IMR-90 (cell line): ENCODE data around the gene KIAA0232. TPM values are rescaled to one million over a fixed set of nuclear protein-coding genes. Genes with fewer than 3 reads are reported as not detected.

Experiments used
- ATAC-seq: fragments of 200-7000 bp; cut with Tn5 transposase; 2 replicates; pipeline ENCODE4 v1.9.1; 2020; ENCODE audit warnings: low read depth, mild to moderate bottlenecking, moderate library complexity
- BruUV-seq: library from RNA; stranded (reverse); fragments of 400-500 nt; replicated peaks from 2 replicates; lab custom pipeline; 2021; lab: Mats Ljungman, UMichigan
- CTCF ChIA-PET: fragments of 300-600 bp; formaldehyde crosslinking; extraction: SDS; loops from one replicate; lab custom pipeline; 2021; ENCODE audit warnings: antibody characterized with exemption; lab: Yijun Ruan, JAX
- POLR2A ChIA-PET: fragments of 300-600 bp; sonication (Branson Sonifier 250); formaldehyde crosslinking; loops from one replicate; lab custom pipeline; 2022; ENCODE audit warnings: antibody characterized with exemption; ENCODE audit not compliant: unreplicated experiment; lab: Charles Lee
- DNase-seq: peaks from one replicate; pipeline ENCODE4 v3.0.0; 2013
- H2AFZ ChIP-seq: replicated peaks from 2 replicates; pipeline ENCODE3; 2013; ENCODE audit warnings: low read length, mild to moderate bottlenecking; ENCODE audit not compliant: poor library complexity
- H2AK5ac ChIP-seq: 2 replicates; pipeline ENCODE4 v1.6.1; 2013; ENCODE audit warnings: low read depth, low read length, inconsistent platforms
- H2AK9ac ChIP-seq: replicated peaks from 2 replicates; pipeline ENCODE3; 2013; ENCODE audit warnings: mild to moderate bottlenecking, low read depth, low read length, moderate library complexity; ENCODE audit not compliant: poor library complexity
- H2BK120ac ChIP-seq: 2 replicates; pipeline ENCODE4 v1.6.1; 2013; ENCODE audit warnings: low read depth, low read length, inconsistent platforms
- H2BK15ac ChIP-seq: 3 replicates; pipeline ENCODE4 v1.6.1; 2013; ENCODE audit warnings: low read depth, low read length, inconsistent platforms
- H2BK20ac ChIP-seq: 2 replicates; pipeline ENCODE4 v1.6.1; 2013; ENCODE audit warnings: low read depth, mild to moderate bottlenecking, inconsistent platforms, low read length, moderate library complexity
- H2BK5ac ChIP-seq: 2 replicates; pipeline ENCODE4 v1.6.1; 2013; ENCODE audit warnings: mild to moderate bottlenecking, low read depth, low read length, inconsistent platforms; ENCODE audit not compliant: poor library complexity, severe bottlenecking
- H3K14ac ChIP-seq: replicated peaks from 2 replicates; pipeline ENCODE4 v1.6.1; 2013; ENCODE audit warnings: low read depth, low read length, inconsistent platforms
- H3K18ac ChIP-seq: 2 replicates; pipeline ENCODE4 v1.6.1; 2013; ENCODE audit warnings: low read depth, low read length, control low read depth
- H3K23ac ChIP-seq: 2 replicates; pipeline ENCODE4 v1.6.1; 2013; ENCODE audit warnings: low read depth, low read length, inconsistent platforms
- H3K27ac ChIP-seq: 2 replicates; pipeline ENCODE4 v1.5.1; 2013; ENCODE audit warnings: mild to moderate bottlenecking, control low read depth, low read length; ENCODE audit not compliant: insufficient read depth
- H3K27me3 ChIP-seq: 2 replicates; pipeline ENCODE4 v1.6.1; 2013; ENCODE audit warnings: low read length; ENCODE audit not compliant: control insufficient read depth, insufficient read depth
- H3K36me3 ChIP-seq: 2 replicates; pipeline ENCODE4 v1.6.1; 2013; ENCODE audit warnings: low read length, mixed read lengths; ENCODE audit not compliant: control insufficient read depth, insufficient read depth
- H3K4ac ChIP-seq: 2 replicates; pipeline ENCODE4 v1.6.1; 2013; ENCODE audit warnings: low read depth, low read length, inconsistent platforms
- H3K4me1 ChIP-seq: 2 replicates; pipeline ENCODE4 v1.6.1; 2013; ENCODE audit warnings: low read length, mixed read lengths; ENCODE audit not compliant: control insufficient read depth, insufficient read depth
- H3K4me2 ChIP-seq: 2 replicates; pipeline ENCODE4 v1.6.1; 2013; ENCODE audit warnings: low read depth, mild to moderate bottlenecking, control low read depth, low read length, moderate library complexity
- H3K4me3 ChIP-seq: 2 replicates; pipeline ENCODE4 v1.5.1; 2013; ENCODE audit warnings: low read depth, mild to moderate bottlenecking, control low read depth, low read length, moderate library complexity; ENCODE audit not compliant: insufficient read depth
- H3K56ac ChIP-seq: 2 replicates; pipeline ENCODE4 v1.6.1; 2013; ENCODE audit warnings: low read length, inconsistent platforms; ENCODE audit not compliant: insufficient read depth; ENCODE audit errors: extremely low read depth
- H3K79me1 ChIP-seq, 2 experiments: 2 replicates each; pipeline ENCODE4 v1.6.1; 2013; ENCODE audit warnings: low read length in 2 of 2, inconsistent platforms in 1 of 2, low read depth in 1 of 2
- H3K9ac ChIP-seq: 2 replicates; pipeline ENCODE4 v1.6.1; 2013; ENCODE audit warnings: low read depth, low read length, control low read depth
- H3K9me1 ChIP-seq: 2 replicates; pipeline ENCODE4 v1.6.1; 2013; ENCODE audit warnings: low read length, inconsistent platforms; ENCODE audit not compliant: insufficient read depth
- H3K9me3 ChIP-seq: 2 replicates; pipeline ENCODE4 v1.6.1; 2013; ENCODE audit warnings: low read length; ENCODE audit not compliant: control insufficient read depth, insufficient read depth
- H4K20me1 ChIP-seq: 2 replicates; pipeline ENCODE4 v1.6.1; 2013; ENCODE audit warnings: low read length, inconsistent platforms; ENCODE audit not compliant: insufficient read depth
- H4K5ac ChIP-seq: 2 replicates; pipeline ENCODE4 v1.6.1; 2013; ENCODE audit warnings: mild to moderate bottlenecking, low read depth, low read length, control low read depth
- H4K8ac ChIP-seq, 2 experiments: 2 replicates each; pipeline ENCODE4 v1.6.1; 2013; ENCODE audit warnings: low read depth in 2 of 2, low read length in 2 of 2, control low read depth in 1 of 2, inconsistent platforms in 1 of 2
- H4K91ac ChIP-seq: 2 replicates; pipeline ENCODE4 v1.6.1; 2013; ENCODE audit warnings: low read depth, low read length, inconsistent platforms; ENCODE audit not compliant: insufficient read depth
- BHLHE40 ChIP-seq: fragments of 150-350 bp; IDR thresholded peaks from 2 replicates; pipeline ENCODE4 v1.6.1; 2016; ENCODE audit warnings: mild to moderate bottlenecking, low read depth, low read length
- CHD1 ChIP-seq: IDR thresholded peaks from 2 replicates; pipeline ENCODE4 v1.6.1; 2012; ENCODE audit warnings: low read depth, low read length, improper control_type of control experiment
- CTCF ChIP-seq: conservative IDR thresholded peaks from 2 replicates; pipeline ENCODE4 v1.5.1; 2012; ENCODE audit warnings: mild to moderate bottlenecking, low read depth, low read length, improper control_type of control experiment
- ELK1 ChIP-seq: fragments of 150-350 bp; IDR thresholded peaks from 2 replicates; pipeline ENCODE4 v1.6.1; 2016; ENCODE audit warnings: low read depth, mild to moderate bottlenecking, low read length, moderate library complexity, borderline replicate concordance
- FOS ChIP-seq: fragments of 150-350 bp; IDR thresholded peaks from 2 replicates; pipeline ENCODE4 v1.6.1; 2016; ENCODE audit warnings: low read depth, low read length
- MAZ ChIP-seq: IDR thresholded peaks from 2 replicates; pipeline ENCODE4 v1.6.1; 2012; ENCODE audit warnings: low read depth, mild to moderate bottlenecking, low read length, improper control_type of control experiment, moderate library complexity, borderline replicate concordance
- POLR2A ChIP-seq: IDR thresholded peaks from 2 replicates; pipeline ENCODE4 v1.6.1; 2012; ENCODE audit warnings: mild to moderate bottlenecking, low read depth, low read length
- RCOR1 ChIP-seq: IDR thresholded peaks from 2 replicates; pipeline ENCODE4 v1.6.1; 2012; ENCODE audit warnings: mild to moderate bottlenecking, low read length, improper control_type of control experiment; ENCODE audit not compliant: insufficient replicate concordance
- RFX5 ChIP-seq: IDR thresholded peaks from 2 replicates; pipeline ENCODE4 v1.8.0; 2012; ENCODE audit warnings: low read depth, mild to moderate bottlenecking, low read length, moderate library complexity
- USF2 ChIP-seq: fragments of 150-350 bp; IDR thresholded peaks from 2 replicates; pipeline ENCODE4 v1.6.1; 2017; ENCODE audit warnings: mild to moderate bottlenecking, antibody characterized with exemption, low read length, low read depth
- WGBS, 2 experiments: methylation state at CpG; one replicate each; pipeline versions ENCODE4 v1.1.5 to v1.1.7; 2013; ENCODE audit warnings: missing lambda C conversion rate in 2 of 2; ENCODE audit not compliant: insufficient read length in 1 of 2; ENCODE audit errors: extremely low coverage in 2 of 2; 5-methylcytosine and 5-hydroxymethylcytosine counted together
- dilution Hi-C: fragments of 300-500 bp; cut with HindIII; formaldehyde crosslinking; loops from one replicate; pipeline ENCODE4 v1.14.3; 2018; ENCODE audit warnings: low sequenced_read_pairs; ENCODE audit not compliant: unreplicated experiment
- in situ Hi-C: fragments of 300-500 bp; cut with MboI; formaldehyde crosslinking; loops from 3 replicates; pipeline ENCODE4 v1.14.3; 2019; ENCODE audit warnings: low sequenced_read_pairs, inconsistent platforms, mixed read lengths
- intact Hi-C: fragments of 100-400 bp; cut with micrococcal nuclease; formaldehyde crosslinking; loops from 2 replicates; pipeline ENCODE4 v1.10.0; 2022
- polyA plus RNA-seq, 3 experiments: library from polyadenylated mRNA; depleted of rRNA; stranded (reverse); fragments of >200 nt; gene quantifications; 2 replicates each; pipeline ENCODE4 v1.2.3, GENCODE V29; 2012; ENCODE audit warnings: low replicate concordance in 1 of 3
- total RNA-seq: library from RNA; depleted of rRNA; stranded (reverse); fragments of >200 nt; gene quantifications from 2 replicates; pipeline ENCODE4 v1.2.3, GENCODE V29; 2012

The KIAA0232 gene
- total and polyA plus RNA-seq, 2 of the 4 experiments (the other 2 are of a cell fraction), result 6.8 to 19.5 TPM

- CTCF ChIA-PET, result no interaction called here
- no TSS peak for BruUV-seq
- ATAC-seq, result no peak
Measured at GRCh38 chr4:6875431-6875831, 92.9 kb downstream of the KIAA0232 start.

More at GRCh38 chr4:6875431-6875831, 92.9 kb downstream of the KIAA0232 start:
- Histone ChIP-seq H2AK9ac (no peak overlapping the region), H2BK15ac (no peak overlapping the region), H2BK20ac (no peak overlapping the region), H3K9me3 (no peaks in the 10 kb centered on the region), H2BK120ac (no peak overlapping the region), H3K79me1 (peaks cover 4 to 25% of the 10 kb centered on the region in 2 experiments; a peak in 3 of 4 replicates), H3K27ac (no peak overlapping the region), H3K23ac (no peak overlapping the region), H3K56ac (no peak overlapping the region), H2BK5ac (no peak overlapping the region), H3K14ac (no peak overlapping the region), H4K20me1 (peaks cover 11% of the 10 kb centered on the region), H3K4me1 (peaks cover 4% of the 10 kb centered on the region), H2AFZ (no peak overlapping the region), H3K36me3 (peaks cover 53% of the 10 kb centered on the region), H2AK5ac (no peak overlapping the region), H4K91ac (no peak overlapping the region), H3K4me2 (no peak overlapping the region), H3K4me3 (no peak overlapping the region), H3K9ac (no peak overlapping the region), H4K5ac (no peak overlapping the region), H3K27me3 (no peaks in the 10 kb centered on the region), H3K18ac (no peak overlapping the region), H3K4ac (no peak overlapping the region), H4K8ac (no peak overlapping the region), H3K9me1 (no peaks in the 10 kb centered on the region)
- POLR2A ChIA-PET, result no interaction called here
- DNase-seq, result no peak
- in situ Hi-C loops, result loop anchor here (5.0 kb wide), 1 partner anchor 153 kb away; no protein-coding TSS in a partner anchor
- dilution Hi-C loops, result no loop called here
- no peak for TF ChIP-seq RCOR1
- TF ChIP-seq ELK1, result no peak
- no peak for TF ChIP-seq MAZ
- TF ChIP-seq USF2, result no peak
- no peak for TF ChIP-seq RFX5
- TF ChIP-seq FOS, result no peak
- no peak for TF ChIP-seq CTCF
- TF ChIP-seq CHD1, result no peak
- TF ChIP-seq BHLHE40, result no peak
- TF ChIP-seq POLR2A, result no peak
- WGBS, 2 experiments, result 100% methylated on average over 2 of the region's 4 CpGs; no CpG with 5 or more reads in 1 of the 2 experiments
- intact Hi-C loops, result loop anchor here (2.0 kb wide), 1 partner anchor 93 kb away; the partner anchor contains the start of gene KIAA0232
